ENCODE data around the gene TMEM81. TPM values are rescaled to one million over a fixed set of nuclear protein-coding genes. Genes with fewer than 3 reads are reported as not detected.

The TMEM81 gene
- total and polyA plus RNA-seq, 10 of the 15 experiments (the other 5 are each of a cell fraction or from before 2014, with no cell fraction given) = 0.62 to 2.2 (median 1.1) TPM

DNA sequence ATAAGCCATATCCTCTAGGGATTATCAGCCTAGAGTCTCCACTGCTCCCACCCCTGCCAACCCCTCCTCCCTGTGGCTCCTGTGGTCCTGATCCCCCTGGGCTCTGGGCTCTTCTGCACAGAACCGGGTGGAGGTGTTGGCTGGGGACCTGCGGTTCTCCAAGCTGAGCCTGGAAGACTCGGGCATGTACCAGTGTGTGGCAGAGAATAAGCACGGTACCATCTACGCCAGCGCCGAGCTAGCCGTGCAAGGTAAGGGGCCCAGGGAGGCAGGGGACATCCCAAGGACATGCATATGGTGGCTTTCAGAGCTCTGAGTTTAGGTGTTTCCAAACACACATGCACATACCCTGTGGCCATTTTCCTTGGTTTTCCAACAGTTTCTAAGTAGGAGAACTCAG lies 21.9 kb downstream of the TMEM81 start:
- ChIA-PET POLR2A (interaction anchor here (0.8 kb wide), 1 partner anchor 74 kb away, joined by 5 read pairs; no protein-coding TSS in a partner anchor), RAD21 (ENCODE audit: unreplicated experiment) (interaction anchor here (0.7 to 4.7 kb wide), 22 partner anchors 24 to 250 kb away, joined by 3 to 81 read pairs (median 4); no protein-coding TSS in a partner anchor), SMC1A (ENCODE audit: uncharacterized antibody, unreplicated experiment) (interaction anchor here (0.6 to 3.5 kb wide), 18 partner anchors 20 to 197 kb away, joined by 3 to 45 read pairs (median 5); no protein-coding TSS in a partner anchor), CTCF (interaction anchor here (0.7 to 6.8 kb wide), 40 partner anchors 12 to 254 kb away, joined by 3 to 151 read pairs (median 8); partner anchors contain the start of gene RBBP5)
- TF ChIP-seq SP1 (IDR thresholded peaks at IDR 0.05; ENCODE audit: low read depth, low read length) (no peak), SMC3 (IDR thresholded peaks at IDR 0.05; ENCODE audit: borderline replicate concordance, low read length) (no peak), ASH2L (IDR thresholded peaks at IDR 0.05; ENCODE audit: borderline replicate concordance, low read depth) (no peak), RCOR1 (conservative IDR thresholded peaks at IDR 0.05; ENCODE audit: low read depth, low read length) (no peak), KLF5 (IDR thresholded peaks at IDR 0.05; ENCODE audit: partially characterized antibody) (no peak), TCF7 (IDR thresholded peaks at IDR 0.05; ENCODE audit: borderline replicate concordance) (no peak), RUNX3 (IDR thresholded peaks at IDR 0.05; ENCODE audit: low read length) (no peak), TAF1 (IDR thresholded peaks at IDR 0.05; ENCODE audit: borderline replicate concordance, low read depth, low read length) (no peak), POLR2AphosphoS2 (IDR thresholded peaks at IDR 0.05; ENCODE audit: low read depth, low read length) (no peak)
- TF ChIP-seq, protein P1, sequence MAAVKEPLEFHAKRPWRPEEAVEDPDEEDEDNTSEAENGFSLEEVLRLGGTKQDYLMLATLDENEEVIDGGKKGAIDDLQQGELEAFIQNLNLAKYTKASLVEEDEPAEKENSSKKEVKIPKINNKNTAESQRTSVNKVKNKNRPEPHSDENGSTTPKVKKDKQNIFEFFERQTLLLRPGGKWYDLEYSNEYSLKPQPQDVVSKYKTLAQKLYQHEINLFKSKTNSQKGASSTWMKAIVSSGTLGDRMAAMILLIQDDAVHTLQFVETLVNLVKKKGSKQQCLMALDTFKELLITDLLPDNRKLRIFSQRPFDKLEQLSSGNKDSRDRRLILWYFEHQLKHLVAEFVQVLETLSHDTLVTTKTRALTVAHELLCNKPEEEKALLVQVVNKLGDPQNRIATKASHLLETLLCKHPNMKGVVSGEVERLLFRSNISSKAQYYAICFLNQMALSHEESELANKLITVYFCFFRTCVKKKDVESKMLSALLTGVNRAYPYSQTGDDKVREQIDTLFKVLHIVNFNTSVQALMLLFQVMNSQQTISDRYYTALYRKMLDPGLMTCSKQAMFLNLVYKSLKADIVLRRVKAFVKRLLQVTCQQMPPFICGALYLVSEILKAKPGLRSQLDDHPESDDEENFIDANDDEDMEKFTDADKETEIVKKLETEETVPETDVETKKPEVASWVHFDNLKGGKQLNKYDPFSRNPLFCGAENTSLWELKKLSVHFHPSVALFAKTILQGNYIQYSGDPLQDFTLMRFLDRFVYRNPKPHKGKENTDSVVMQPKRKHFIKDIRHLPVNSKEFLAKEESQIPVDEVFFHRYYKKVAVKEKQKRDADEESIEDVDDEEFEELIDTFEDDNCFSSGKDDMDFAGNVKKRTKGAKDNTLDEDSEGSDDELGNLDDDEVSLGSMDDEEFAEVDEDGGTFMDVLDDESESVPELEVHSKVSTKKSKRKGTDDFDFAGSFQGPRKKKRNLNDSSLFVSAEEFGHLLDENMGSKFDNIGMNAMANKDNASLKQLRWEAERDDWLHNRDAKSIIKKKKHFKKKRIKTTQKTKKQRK (IDR thresholded peaks at IDR 0.05; ENCODE audit: low read depth, low read length) = no peak
- TF ChIP-seq, protein P2, sequence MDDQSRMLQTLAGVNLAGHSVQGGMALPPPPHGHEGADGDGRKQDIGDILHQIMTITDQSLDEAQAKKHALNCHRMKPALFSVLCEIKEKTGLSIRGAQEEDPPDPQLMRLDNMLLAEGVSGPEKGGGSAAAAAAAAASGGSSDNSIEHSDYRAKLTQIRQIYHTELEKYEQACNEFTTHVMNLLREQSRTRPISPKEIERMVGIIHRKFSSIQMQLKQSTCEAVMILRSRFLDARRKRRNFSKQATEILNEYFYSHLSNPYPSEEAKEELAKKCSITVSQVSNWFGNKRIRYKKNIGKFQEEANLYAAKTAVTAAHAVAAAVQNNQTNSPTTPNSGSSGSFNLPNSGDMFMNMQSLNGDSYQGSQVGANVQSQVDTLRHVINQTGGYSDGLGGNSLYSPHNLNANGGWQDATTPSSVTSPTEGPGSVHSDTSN (IDR thresholded peaks at IDR 0.05; ENCODE audit: insufficient replicate concordance, low read depth, low read length) = no peak
- intact Hi-C loops (cut with micrococcal nuclease; ENCODE audit: unreplicated experiment) (no loop called here), in situ Hi-C loops (cut with MboI) (loop anchor here (5.0 kb wide), 1 partner anchor 85 kb away; no protein-coding TSS in a partner anchor)
- H3K36me3 ChIP-seq (ENCODE audit: control insufficient read depth in 2 of 2, insufficient read depth in 2 of 2, low read length in 1 of 2) = no peaks in the 10 kb centered on the region
- H3K9me3 ChIP-seq (replicated peaks; ENCODE audit: control insufficient read depth, insufficient read depth, low read length) = no peaks in the 10 kb centered on the region
- no peaks in the 10 kb centered on the region for H3K4me1 ChIP-seq (ENCODE audit: control insufficient read depth, insufficient read depth, low read length)
- no peak overlapping the region for H3K4me2 ChIP-seq (ENCODE audit: control insufficient read depth, insufficient read depth)
- WGBS (ENCODE audit: insufficient coverage, insufficient replicate concordance, low lambda C conversion rate, missing lambda C conversion rate) = 73% methylated on average over 8 of the region's 8 CpGs
- H4K20me1 ChIP-seq (ENCODE audit: control insufficient read depth, insufficient read depth) = no peaks in the 10 kb centered on the region
- BruUV-seq (replicated peaks) = no TSS peak
- no peak for DNase-seq (ENCODE audit: low read depth, low spot score)
- no peak overlapping the region for H3K9ac ChIP-seq (ENCODE audit: control insufficient read depth, insufficient read depth, low read length)
- no peak for FAIRE-seq
- no peaks in the 10 kb centered on the region for H3K79me2 ChIP-seq (ENCODE audit: control insufficient read depth, insufficient read depth, low read length)
- H3K27ac ChIP-seq (ENCODE audit: control insufficient read depth, insufficient read depth) = no peak overlapping the region
- H3K27me3 ChIP-seq (replicated peaks in 1 of 2; ENCODE audit: control insufficient read depth in 2 of 2, insufficient read depth in 2 of 2, low read length in 1 of 2) = no peaks in the 10 kb centered on the region
- no peak overlapping the region for H3K4me3 ChIP-seq
- no peak for ATAC-seq
- no peak overlapping the region for H2AFZ ChIP-seq (ENCODE audit: control insufficient read depth, low read depth, low read length)

Data from GM12878 (cell line).